Smooth muscle cell (in vitro differentiated cells): ENCODE results near the gene IFIT2. TPM values are rescaled to one million over a fixed set of nuclear protein-coding genes. Genes with fewer than 3 reads are reported as not detected.
A peak's percentile ranks its signal among the peaks of the same experiment; 100 is the strongest.
"Not testable (repeated sequence)": the region's sequence is repeated elsewhere in the genome, so short reads cannot be mapped to it uniquely, and the experiment has no call there.

ENCODE experiments used
- DNase-seq: peaks from one replicate; lab custom pipeline; 2025; ENCODE audit not compliant: unreplicated experiment; lab: John Stamatoyannopoulos, UW
- H2AFZ ChIP-seq: fragments of 200-600 bp; sonication (generic); 2 replicates; pipeline ENCODE4 v1.6.0; 2016; ENCODE audit warnings: antibody characterized with exemption, low read depth, mild to moderate bottlenecking
- H3F3A ChIP-seq: fragments of 200-600 bp; sonication (generic); 2 replicates; pipeline ENCODE4 v1.6.0; 2017; ENCODE audit warnings: antibody characterized with exemption, low read depth
- H3K27ac ChIP-seq: fragments of 200-600 bp; sonication (generic); 2 replicates; pipeline ENCODE4 v1.5.1; 2016; ENCODE audit warnings: low read depth, mild to moderate bottlenecking
- H3K27me3 ChIP-seq: fragments of 200-600 bp; sonication (generic); 2 replicates; pipeline ENCODE4 v1.6.1; 2016; ENCODE audit warnings: low read depth, mild to moderate bottlenecking
- H3K36me3 ChIP-seq: fragments of 200-600 bp; sonication (generic); 2 replicates; pipeline ENCODE4 v1.5.1; 2016; ENCODE audit warnings: low read depth
- H3K4me1 ChIP-seq: fragments of 200-600 bp; sonication (generic); 2 replicates; pipeline ENCODE4 v1.5.1; 2016; ENCODE audit warnings: low read depth
- H3K4me2 ChIP-seq: fragments of 200-600 bp; sonication (generic); 2 replicates; pipeline ENCODE4 v1.6.0; 2016; ENCODE audit warnings: mild to moderate bottlenecking
- H3K4me3 ChIP-seq: fragments of 200-600 bp; sonication (generic); 2 replicates; pipeline ENCODE4 v1.5.1; 2016; ENCODE audit warnings: mild to moderate bottlenecking
- H3K79me2 ChIP-seq: fragments of 200-600 bp; sonication (generic); 2 replicates; pipeline ENCODE4 v1.6.0; 2016; ENCODE audit warnings: low read depth, mild to moderate bottlenecking
- H3K9ac ChIP-seq: fragments of 200-600 bp; sonication (generic); 2 replicates; pipeline ENCODE4 v1.6.0; 2016; ENCODE audit warnings: low read depth
- H3K9me3 ChIP-seq: fragments of 200-600 bp; sonication (generic); replicated peaks from 2 replicates; pipeline ENCODE4 v1.5.1; 2016; ENCODE audit warnings: low read depth
- H4K20me1 ChIP-seq: fragments of 200-600 bp; sonication (generic); 2 replicates; pipeline ENCODE4 v1.6.0; 2016; ENCODE audit warnings: low read depth
- CTCF ChIP-seq: fragments of 200-600 bp; sonication (generic); IDR thresholded peaks from 2 replicates; pipeline ENCODE4 v1.5.1; 2017; ENCODE audit warnings: borderline replicate concordance, mild to moderate bottlenecking, antibody characterized with exemption; ENCODE audit not compliant: insufficient read depth, poor library complexity, severe bottlenecking
- WGBS: methylation state at CpG from one replicate; pipeline ENCODE4 v1.1.7; 2016; ENCODE audit warnings: low lambda C conversion rate; 5-methylcytosine and 5-hydroxymethylcytosine counted together
- polyA plus RNA-seq: library from polyadenylated mRNA; unstranded; fragments of >200 nt; fragmentation: Nextera tagmentation; extraction: Ambion mirVana; gene quantifications from 2 replicates; pipeline ENCODE4 v1.2.1, GENCODE V29; 2016
- total RNA-seq: library from RNA; depleted of rRNA; stranded (reverse); fragments of >200 nt; gene quantifications from 2 replicates; pipeline ENCODE4 v1.2.3, GENCODE V29; 2014

IFIT2 gene
- total and polyA plus RNA-seq, 2 experiments from 2014 or later, result 0.27 to 1.5 TPM

- Histone ChIP-seq H3K79me2 (no peaks in the 10 kb centered on the region), H3K4me2 (peak overlapping the region; percentile 7), H2AFZ (no peak overlapping the region), H3K9ac (no peak overlapping the region), H3F3A (peaks cover 23% of the 10 kb centered on the region), H3K27me3 (no peaks in the 10 kb centered on the region), H3K4me1 (peaks cover 52% of the 10 kb centered on the region), H3K4me3 (no peak overlapping the region), H4K20me1 (no peaks in the 10 kb centered on the region), H3K36me3 (no peaks in the 10 kb centered on the region), H3K9me3 (no peaks in the 10 kb centered on the region), H3K27ac (peak overlapping the region; percentile 99)
- 15% methylated on average over 2 of the region's 2 CpGs for WGBS
- DNase-seq, result no peak
- TF ChIP-seq CTCF, result no peak
Observed at GRCh38 chr10:89348975-89349374, 47.1 kb downstream of the IFIT2 start.

- not testable (repeated sequence) for H2AFZ ChIP-seq, H3K9me3 ChIP-seq, H3K36me3 ChIP-seq, H3K79me2 ChIP-seq, H3K27me3 ChIP-seq, DNase-seq, H3K4me3 ChIP-seq, H4K20me1 ChIP-seq
- Histone ChIP-seq H3F3A (peaks cover 23% of the 10 kb centered on the region), H3K4me1 (peaks cover 52% of the 10 kb centered on the region), H3K4me2 (peak overlapping the region; percentile 81), H3K9ac (peak overlapping the region; percentile 89), H3K27ac (peak overlapping the region; percentile 99)
- 22% methylated on average over 7 of the region's 7 CpGs for WGBS
Observed at GRCh38 chr10:89350631-89351315, 48.9 kb downstream of the IFIT2 start.

GRCh38 chr10:89351412-89351779 lies 49.5 kb downstream of the IFIT2 start:
- 38% methylated on average over 1 of the region's 1 CpG for WGBS
- Histone ChIP-seq H3K9ac (peak overlapping the region; percentile 89), H3F3A (peaks cover 23% of the 10 kb centered on the region), H3K9me3 (no peaks in the 10 kb centered on the region), H3K4me2 (peak overlapping the region; percentile 81), H3K27me3 (no peaks in the 10 kb centered on the region), H3K79me2 (no peaks in the 10 kb centered on the region), H3K36me3 (no peaks in the 10 kb centered on the region), H2AFZ (peak overlapping the region; percentile 84), H3K27ac (peak overlapping the region; percentile 99), H3K4me3 (peak overlapping the region; percentile 32), H3K4me1 (peaks cover 45% of the 10 kb centered on the region), H4K20me1 (no peaks in the 10 kb centered on the region)
- TF ChIP-seq CTCF, result no peak
- DNase-seq, result no peak

GRCh38 chr10:89351780-89352597 lies 50.1 kb downstream of the IFIT2 start:
- DNase-seq, result no peak
- no peaks in the 10 kb centered on the region for H3K36me3 ChIP-seq
- H3K9ac ChIP-seq, result peak overlapping the region; percentile 89
- H3K4me2 ChIP-seq, result peak overlapping the region; percentile 81
- H3K4me1 ChIP-seq, result peaks cover 41% of the 10 kb centered on the region
- H3K4me3 ChIP-seq, result peak overlapping the region; percentile 32
- H2AFZ ChIP-seq, result peak overlapping the region; percentile 84
- no peaks in the 10 kb centered on the region for H4K20me1 ChIP-seq
- 21% methylated on average over 12 of the region's 12 CpGs for WGBS
- TF ChIP-seq CTCF, result no peak
- peak overlapping the region; percentile 99 for H3K27ac ChIP-seq
- no peaks in the 10 kb centered on the region for H3K9me3 ChIP-seq
- peaks cover 23% of the 10 kb centered on the region for H3F3A ChIP-seq
- no peaks in the 10 kb centered on the region for H3K27me3 ChIP-seq
- H3K79me2 ChIP-seq, result no peaks in the 10 kb centered on the region
